ENCODE measurements around the gene OLR1. TPM values are rescaled to one million over a fixed set of nuclear protein-coding genes. Genes with fewer than 3 reads are reported as not detected.
A peak's percentile ranks its signal among the peaks of the same experiment; 100 is the strongest.

The OLR1 gene
- total and polyA plus RNA-seq, 2 of the 4 experiments (the other 2 are of a cell fraction), result 3.2 to 4.1 TPM

DNA sequence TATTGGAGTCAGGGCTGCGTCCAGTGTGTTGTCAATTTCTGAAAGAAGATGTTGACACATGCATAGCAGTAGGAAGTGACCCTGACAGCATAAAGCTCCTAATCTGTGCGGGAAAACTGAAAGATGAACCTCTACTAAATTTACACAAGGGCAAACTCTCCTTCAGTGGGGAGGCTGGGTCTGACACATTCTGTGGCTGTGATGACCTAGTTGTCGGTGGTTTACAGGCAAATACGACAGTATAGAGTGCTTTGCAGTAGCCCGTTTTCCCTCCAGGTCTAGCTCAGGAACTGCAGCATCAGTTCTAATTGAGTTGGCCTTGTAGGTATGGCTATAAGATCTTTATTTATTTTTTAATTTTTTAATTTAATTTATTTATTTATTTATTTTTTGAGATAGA lies 25.9 kb upstream of the OLR1 start:
- H2AK5ac ChIP-seq (ENCODE audit: low read depth, low read length), result peak overlapping the region; percentile 24; the same call in 1 of the 2 replicates
- H2BK20ac ChIP-seq (ENCODE audit: low read depth, low read length), result no peak overlapping the region
- no peak overlapping the region for H3K4ac ChIP-seq (ENCODE audit: low read depth, low read length)
- CTCF ChIA-PET, result no interaction called here
- H2BK15ac ChIP-seq (ENCODE audit: low read depth, low read length), result no peak overlapping the region
- dilution Hi-C loops (cut with HindIII; ENCODE audit: low sequenced_read_pairs, unreplicated experiment), result no loop called here
- H3K4me3 ChIP-seq (ENCODE audit: insufficient read depth, low read depth, low read length), result no peak overlapping the region
- BruUV-seq (replicated peaks), result no TSS peak
- intact Hi-C loops (cut with micrococcal nuclease), result no loop called here
- TF ChIP-seq, protein P1, sequence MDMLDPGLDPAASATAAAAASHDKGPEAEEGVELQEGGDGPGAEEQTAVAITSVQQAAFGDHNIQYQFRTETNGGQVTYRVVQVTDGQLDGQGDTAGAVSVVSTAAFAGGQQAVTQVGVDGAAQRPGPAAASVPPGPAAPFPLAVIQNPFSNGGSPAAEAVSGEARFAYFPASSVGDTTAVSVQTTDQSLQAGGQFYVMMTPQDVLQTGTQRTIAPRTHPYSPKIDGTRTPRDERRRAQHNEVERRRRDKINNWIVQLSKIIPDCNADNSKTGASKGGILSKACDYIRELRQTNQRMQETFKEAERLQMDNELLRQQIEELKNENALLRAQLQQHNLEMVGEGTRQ (IDR thresholded peaks at IDR 0.05; ENCODE audit: low read depth, low read length), result no peak
- no peak overlapping the region for H3K27ac ChIP-seq (ENCODE audit: insufficient read depth, low read length)
- no peak overlapping the region for H2AFZ ChIP-seq (replicated peaks; ENCODE audit: low read length, poor library complexity)
- no peak overlapping the region for H4K91ac ChIP-seq (ENCODE audit: insufficient read depth, low read depth, low read length)
- H3K56ac ChIP-seq (ENCODE audit: extremely low read depth, insufficient read depth, low read length), result no peak overlapping the region
- H3K9ac ChIP-seq (ENCODE audit: low read depth, low read length), result no peak overlapping the region
- no peak overlapping the region for H4K5ac ChIP-seq (ENCODE audit: low read depth, low read length)
- no peak for ATAC-seq (ENCODE audit: low read depth)
- no peak overlapping the region for H2BK5ac ChIP-seq (ENCODE audit: low read depth, low read length, poor library complexity, severe bottlenecking)
- no peak overlapping the region for H3K18ac ChIP-seq (ENCODE audit: low read depth, low read length)
- H3K4me1 ChIP-seq (ENCODE audit: control insufficient read depth, insufficient read depth, low read length), result no peaks in the 10 kb centered on the region
- H4K8ac ChIP-seq (ENCODE audit: low read depth in 2 of 2, low read length in 2 of 2), result no peak overlapping the region
- H3K79me1 ChIP-seq (ENCODE audit: low read depth in 1 of 2, low read length in 2 of 2), result no peaks in the 10 kb centered on the region
- H3K14ac ChIP-seq (replicated peaks; ENCODE audit: low read depth, low read length), result no peak overlapping the region
- WGBS, 2 experiments (ENCODE audit: extremely low coverage in 2 of 2, insufficient read length in 1 of 2), result no CpG with 5 or more reads among the region's 5 CpGs
- H3K36me3 ChIP-seq (ENCODE audit: control insufficient read depth, insufficient read depth, low read length), result no peaks in the 10 kb centered on the region
- POLR2A ChIA-PET (ENCODE audit: unreplicated experiment), result no interaction called here
- H2AK9ac ChIP-seq (replicated peaks; ENCODE audit: low read depth, low read length, poor library complexity), result no peak overlapping the region
- no peak overlapping the region; the same call in 1 of the 2 replicates for H2BK120ac ChIP-seq (ENCODE audit: low read depth, low read length)
- no peaks in the 10 kb centered on the region for H4K20me1 ChIP-seq (ENCODE audit: insufficient read depth, low read length)
- DNase-seq, result no peak
- H3K23ac ChIP-seq (ENCODE audit: low read depth, low read length), result no peak overlapping the region
- no peaks in the 10 kb centered on the region for H3K9me1 ChIP-seq (ENCODE audit: insufficient read depth, low read length)
- in situ Hi-C loops (cut with MboI; ENCODE audit: low sequenced_read_pairs), result no loop called here
- no peaks in the 10 kb centered on the region for H3K27me3 ChIP-seq (ENCODE audit: control insufficient read depth, insufficient read depth, low read length)
- no peaks in the 10 kb centered on the region for H3K9me3 ChIP-seq (ENCODE audit: control insufficient read depth, insufficient read depth, low read length)
- no peak overlapping the region for H3K4me2 ChIP-seq (ENCODE audit: low read depth, low read length)

Measured in IMR-90 (cell line).